ENCODE measurements around the gene METAP1. TPM values are rescaled to one million over a fixed set of nuclear protein-coding genes. Genes with fewer than 3 reads are reported as not detected.

The METAP1 gene
- total RNA-seq, 1 experiment from 2014 or later, result 112 TPM

GRCh38 chr4:98955229-98955628 is 40.3 kb upstream of the METAP1 start:
- Histone ChIP-seq H3K27me3 (ENCODE audit: insufficient read depth, low read length) (no peaks in the 10 kb centered on the region), H3K9ac (ENCODE audit: low read length) (no peak overlapping the region), H4K20me1 (ENCODE audit: insufficient read depth) (no peaks in the 10 kb centered on the region), H2AFZ (ENCODE audit: low read depth, low read length, poor library complexity, severe bottlenecking) (no peak overlapping the region), H3K79me2 (ENCODE audit: insufficient read depth, low read length) (no peaks in the 10 kb centered on the region), H3K4me2 (ENCODE audit: low read length) (no peak overlapping the region), H3K4me1 (ENCODE audit: control insufficient read depth in 1 of 2, insufficient read depth in 2 of 2, low read length in 2 of 2) (peaks cover 0 to 5% of the 10 kb centered on the region in 2 experiments; a peak in 2 of 4 replicates), H3K9me3 (ENCODE audit: control insufficient read depth in 1 of 2, insufficient read depth in 1 of 2, low read depth in 1 of 2, low read length in 2 of 2) (no peaks in the 10 kb centered on the region), H3K27ac (ENCODE audit: low read depth, low read length) (no peak overlapping the region), H3K9me2 (ENCODE audit: insufficient read depth) (no peaks in the 10 kb centered on the region), H3K4me3 (replicated peaks in 1 of 2; ENCODE audit: low read depth in 1 of 2, low read length in 2 of 2) (no peak overlapping the region), H3K36me3 (ENCODE audit: control insufficient read depth in 1 of 2, insufficient read depth in 2 of 2, low read length in 2 of 2) (no peaks in the 10 kb centered on the region)
- RAD21 ChIA-PET (ENCODE audit: low non-redundant PET in 1 of 2, low total read pairs in 2 of 2, uncharacterized antibody in 2 of 2, unreplicated experiment in 2 of 2), result no interaction called here
- no peak for ATAC-seq
- TF ChIP-seq SRF (IDR thresholded peaks at IDR 0.05; ENCODE audit: low read depth) (no peak), ELF1 (IDR thresholded peaks at IDR 0.05; ENCODE audit: borderline replicate concordance, low read depth) (no peak), EZH2phosphoT487 (IDR thresholded peaks at IDR 0.05; ENCODE audit: borderline replicate concordance) (no peak), JUND (IDR thresholded peaks at IDR 0.05) (no peak), YY1 (IDR thresholded peaks at IDR 0.05; ENCODE audit: extremely low read depth, insufficient replicate concordance, low read depth, low read length) (no peak), SIN3A (IDR thresholded peaks at IDR 0.05; ENCODE audit: low read depth) (no peak), CBX3 (IDR thresholded peaks at IDR 0.05; ENCODE audit: low read depth) (no peak), FOSL1 (IDR thresholded peaks at IDR 0.05; ENCODE audit: low read depth) (no peak), EZH2 (IDR thresholded peaks at IDR 0.05) (no peak), TCF7L2 (IDR thresholded peaks at IDR 0.05; ENCODE audit: borderline replicate concordance, extremely low read depth, insufficient read depth, insufficient read length) (no peak), SP1 (IDR thresholded peaks at IDR 0.05; ENCODE audit: low read depth) (no peak), POLR2AphosphoS5 (IDR thresholded peaks at IDR 0.05; ENCODE audit: low read depth, low read length) (no peak), RAD21 (IDR thresholded peaks at IDR 0.05; ENCODE audit: low read depth) (no peak), ZFX (IDR thresholded peaks at IDR 0.05) (no peak), ZNF274 (IDR thresholded peaks at IDR 0.05; ENCODE audit: low read depth, low read length) (no peak), POLR2A (IDR thresholded peaks at IDR 0.05; ENCODE audit: borderline replicate concordance, extremely low read depth, insufficient read depth, insufficient read length) (no peak), CEBPB (IDR thresholded peaks at IDR 0.05; ENCODE audit: low read depth) (no peak)
- TF ChIP-seq, protein P1, sequence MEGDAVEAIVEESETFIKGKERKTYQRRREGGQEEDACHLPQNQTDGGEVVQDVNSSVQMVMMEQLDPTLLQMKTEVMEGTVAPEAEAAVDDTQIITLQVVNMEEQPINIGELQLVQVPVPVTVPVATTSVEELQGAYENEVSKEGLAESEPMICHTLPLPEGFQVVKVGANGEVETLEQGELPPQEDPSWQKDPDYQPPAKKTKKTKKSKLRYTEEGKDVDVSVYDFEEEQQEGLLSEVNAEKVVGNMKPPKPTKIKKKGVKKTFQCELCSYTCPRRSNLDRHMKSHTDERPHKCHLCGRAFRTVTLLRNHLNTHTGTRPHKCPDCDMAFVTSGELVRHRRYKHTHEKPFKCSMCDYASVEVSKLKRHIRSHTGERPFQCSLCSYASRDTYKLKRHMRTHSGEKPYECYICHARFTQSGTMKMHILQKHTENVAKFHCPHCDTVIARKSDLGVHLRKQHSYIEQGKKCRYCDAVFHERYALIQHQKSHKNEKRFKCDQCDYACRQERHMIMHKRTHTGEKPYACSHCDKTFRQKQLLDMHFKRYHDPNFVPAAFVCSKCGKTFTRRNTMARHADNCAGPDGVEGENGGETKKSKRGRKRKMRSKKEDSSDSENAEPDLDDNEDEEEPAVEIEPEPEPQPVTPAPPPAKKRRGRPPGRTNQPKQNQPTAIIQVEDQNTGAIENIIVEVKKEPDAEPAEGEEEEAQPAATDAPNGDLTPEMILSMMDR (IDR thresholded peaks at IDR 0.05 in 2 of 3, conservative IDR thresholded peaks at IDR 0.05 in 1 of 3; ENCODE audit: borderline replicate concordance in 1 of 3, insufficient read depth in 1 of 3, low read depth in 2 of 3, low read length in 2 of 3), result no peak
- no TSS peak for BruUV-seq (replicated peaks)
- CTCF ChIA-PET, result no interaction called here
- DNase-seq (ENCODE audit: low read depth, low spot score), result no peak
- POLR2A ChIA-PET, result no interaction called here
- intact Hi-C loops (cut with micrococcal nuclease), result no loop called here
